Activated CD8-positive, alpha-beta memory T cell treated with anti-CD3 and anti-CD28 coated beads, Interleukin-2, amount 50 U/mL, for 1 hour (primary cell): ENCODE measurements around the gene CCDC6.
"Not testable (repeated sequence)": the region's sequence is repeated elsewhere in the genome, so short reads cannot be mapped to it uniquely, and the experiment has no call there.

Source experiments
- DNase-seq: peaks from one replicate; pipeline ENCODE4 v3.0.0-alpha.2; 2020; ENCODE audit errors: extremely low read depth

The CCDC6 gene

DNA sequence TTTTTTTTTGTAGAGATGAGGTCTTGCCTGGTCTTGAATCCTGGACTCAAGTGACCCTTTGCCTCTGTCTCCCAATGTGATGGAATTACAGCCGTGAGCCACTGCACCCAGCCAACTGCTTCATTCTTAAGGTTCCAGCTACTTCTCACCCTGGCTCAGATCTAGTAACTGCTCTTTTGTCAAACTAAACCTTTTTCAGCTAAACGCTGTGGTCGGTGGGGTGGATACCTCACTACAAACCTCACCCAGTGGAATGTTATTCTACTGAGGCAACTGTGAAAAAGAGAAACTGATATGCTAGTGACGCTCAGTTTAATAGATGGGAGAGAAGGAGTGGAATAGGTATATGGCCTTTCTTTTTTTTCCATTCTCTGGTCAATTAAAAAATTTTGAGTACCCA, 151.4 kb downstream of the CCDC6 start:
- DNase-seq = no peak

DNA sequence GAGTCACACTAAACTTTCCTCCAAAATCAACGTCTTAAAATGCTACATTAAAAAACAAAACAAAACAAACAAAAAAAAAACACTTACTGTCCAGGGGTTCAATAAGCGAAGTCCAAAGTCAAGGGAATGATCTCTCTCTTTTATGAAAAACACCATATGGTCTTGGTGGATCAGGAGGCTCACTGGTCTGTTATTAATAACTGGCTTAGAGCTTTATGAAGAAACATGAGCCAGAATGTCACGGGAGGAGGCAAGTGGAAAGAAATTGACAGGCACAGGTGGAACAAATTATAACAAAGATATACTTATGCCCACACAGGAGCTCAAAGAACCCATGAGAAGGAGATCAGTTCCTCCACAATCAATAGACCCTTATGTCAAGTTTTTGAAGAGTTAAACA, 153.1 kb downstream of the CCDC6 start, which contains the start of gene MRLN:
Gene MRLN (minus strand): TSS at position 189 of the 400 bp plus-strand sequence.
- no peak for DNase-seq

DNA sequence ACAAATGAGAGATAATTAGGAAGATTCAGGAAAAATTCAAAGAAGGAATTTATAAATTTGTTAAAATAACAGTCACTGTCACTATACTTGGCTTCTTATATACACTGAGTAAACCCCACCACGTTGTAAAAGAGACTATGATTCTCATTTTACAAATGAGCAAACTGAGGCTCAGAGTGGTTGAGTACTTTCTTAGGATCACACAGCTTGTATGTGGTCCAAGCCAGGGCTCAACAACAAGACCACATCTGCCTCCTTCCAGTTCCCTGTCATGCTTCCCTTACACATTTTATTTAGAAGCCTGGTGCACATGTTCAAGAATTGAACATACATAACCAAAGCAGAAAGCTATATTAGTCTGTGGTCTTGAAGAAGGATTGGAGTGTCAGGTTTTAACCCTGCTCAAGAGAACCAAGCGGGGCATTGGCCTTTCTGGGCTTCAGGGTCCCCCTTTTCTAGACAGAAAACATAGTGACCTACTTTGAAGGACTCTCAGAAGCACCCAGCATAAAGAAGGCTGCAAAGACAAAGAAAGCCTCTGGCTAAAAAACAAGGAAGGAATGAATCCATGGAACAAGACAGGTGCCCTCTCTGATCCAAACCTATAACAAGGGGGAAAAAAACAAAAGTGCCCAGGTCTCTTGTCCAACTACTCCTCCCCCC, 153.9 kb downstream of the CCDC6 start:
- DNase-seq = no peak

DNA sequence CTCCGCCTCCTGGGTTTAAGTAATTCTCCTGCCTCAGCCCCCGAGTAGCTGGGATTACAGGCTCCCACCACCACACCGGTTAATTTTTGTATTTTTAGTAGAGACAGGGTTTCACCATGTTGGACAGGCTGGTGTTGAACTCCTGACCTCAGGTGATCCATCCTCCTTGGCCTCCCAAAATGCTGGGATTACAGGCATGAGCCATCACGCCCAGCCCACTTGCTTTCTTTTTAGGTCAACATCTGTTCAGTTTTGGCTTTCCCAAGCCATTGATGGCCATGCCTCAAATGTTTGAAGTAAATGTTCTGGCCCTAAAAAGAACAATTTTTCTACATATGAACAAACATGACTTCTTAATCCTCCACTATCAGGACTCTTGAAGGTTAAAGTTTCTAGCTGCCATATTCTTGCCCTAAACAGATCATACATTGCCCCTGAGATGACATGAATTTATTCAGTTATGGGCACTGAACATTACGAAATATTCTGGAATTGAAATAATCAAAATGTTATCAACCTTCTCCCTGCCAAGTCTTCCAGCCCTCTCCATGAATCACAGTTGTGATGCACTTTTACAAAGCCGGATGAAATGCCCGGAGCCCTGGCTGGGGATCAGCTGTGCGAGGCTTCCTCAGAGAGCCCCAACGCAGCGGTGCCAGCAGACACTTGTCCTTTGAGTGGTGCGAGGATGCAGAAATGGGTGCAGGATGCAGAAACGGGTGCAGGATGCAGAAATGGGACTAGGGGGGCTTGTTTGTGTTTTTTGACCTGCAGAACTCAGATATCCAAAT, 156.0 kb downstream of the CCDC6 start:
- no peak for DNase-seq

- DNase-seq = no peak
These were observed 157.5 kb downstream of the CCDC6 start for GRCh38 chr10:59748834-59749233.

DNA sequence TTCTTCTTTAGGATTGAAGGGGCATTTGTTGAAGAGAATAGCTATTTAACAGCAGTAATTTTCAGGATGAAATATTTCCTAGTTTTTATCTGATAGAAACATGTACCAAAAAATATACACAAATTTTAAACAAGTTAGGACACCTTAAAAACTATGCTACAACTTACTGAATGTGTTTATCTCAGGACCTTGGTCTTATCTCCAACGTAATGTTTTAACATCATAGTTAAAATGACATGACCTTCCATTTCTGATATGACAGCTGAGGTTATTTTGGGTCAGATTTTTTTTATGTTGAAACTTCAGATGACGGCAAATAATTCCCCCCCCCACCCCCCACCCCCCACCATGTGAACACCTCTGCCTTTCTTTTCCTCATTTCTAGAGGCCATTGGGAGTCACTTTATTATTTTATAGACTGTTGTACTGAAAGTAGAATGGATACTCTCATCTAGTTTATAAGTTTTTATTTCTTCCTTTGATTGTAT, 161.1 kb downstream of the CCDC6 start:
- no peak for DNase-seq

GRCh38 chr10:59744762-59745161, 161.6 kb downstream of the CCDC6 start:
- DNase-seq = not testable (repeated sequence)

- not testable (repeated sequence) for DNase-seq
These were observed 162.2 kb downstream of the CCDC6 start for GRCh38 chr10:59744156-59744555.

DNA sequence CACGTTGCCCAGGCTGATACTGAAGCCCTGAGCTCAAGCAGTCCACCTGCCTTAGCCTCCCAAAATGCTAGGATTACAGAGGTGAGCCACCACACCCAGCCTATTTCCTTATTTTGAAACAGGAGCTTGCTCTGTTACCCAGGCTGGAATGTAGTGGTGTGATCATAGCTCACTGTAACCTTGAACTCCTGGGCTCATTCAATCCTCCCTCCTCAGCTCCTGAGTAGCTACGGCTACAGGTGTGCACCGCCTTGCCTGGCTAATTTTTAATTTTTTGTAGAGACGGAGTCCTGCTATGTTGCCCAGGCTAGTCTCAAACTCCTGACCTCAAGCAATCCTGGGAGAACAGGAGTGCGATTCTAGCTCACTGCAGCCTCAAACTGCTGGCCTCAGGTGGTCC, 164.8 kb downstream of the CCDC6 start:
- no peak for DNase-seq

GRCh38 chr10:59741048-59741447, 165.3 kb downstream of the CCDC6 start:
- DNase-seq = no peak
